Measurements from ENCODE around the gene NMNAT3.
"Not testable (repeated sequence)": the region's sequence is repeated elsewhere in the genome, so short reads cannot be mapped to it uniquely, and the experiment has no call there.

NMNAT3 gene

GRCh38 chr3:139587797-139588196 lies 90.0 kb downstream of the NMNAT3 start:
- ATAC-seq (no peak), DNase-seq (ENCODE audit: low spot score in 2 of 2) (no peak)
- Mint-ChIP-seq H3K36me3 (no peaks in the 10 kb centered on the region), H3K4me1 (no peaks in the 10 kb centered on the region), H3K4me3 (no peak overlapping the region), H3K27ac (no peak overlapping the region), H3K9me3 (peaks cover 10% of the 10 kb centered on the region)

DNA sequence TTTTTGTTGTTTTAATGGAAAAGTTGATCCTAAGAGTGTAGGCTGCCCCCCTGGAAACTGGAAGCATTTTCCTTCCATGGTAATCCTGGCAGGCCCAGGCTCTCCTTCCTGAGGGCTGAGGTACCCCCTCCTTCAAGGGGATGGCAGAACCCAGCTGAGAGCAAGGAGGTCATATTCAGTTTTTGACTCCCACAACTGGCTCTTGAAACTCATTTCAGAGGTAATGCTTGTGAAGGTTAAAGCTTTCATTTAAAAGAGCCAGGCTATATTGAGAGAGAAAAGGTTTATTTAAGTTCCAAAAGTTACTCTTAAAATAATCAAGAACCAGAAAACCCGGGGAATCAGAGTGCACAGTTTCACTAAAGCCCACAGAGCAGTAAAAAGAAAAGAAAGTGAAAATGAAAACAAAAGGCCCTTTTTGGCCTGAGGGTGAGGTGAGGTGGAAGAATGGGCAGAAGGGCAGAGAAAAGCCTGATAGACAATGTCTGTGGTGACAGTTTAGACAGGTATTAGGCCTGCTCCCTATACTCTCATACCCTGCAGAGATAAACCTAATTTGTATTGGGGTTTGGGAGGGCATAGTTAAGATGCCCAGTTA lies 91.3 kb downstream of the NMNAT3 start:
- Mint-ChIP-seq H3K27ac (no peak overlapping the region), H3K36me3 (no peaks in the 10 kb centered on the region), H3K4me3 (no peak overlapping the region), H3K4me1 (no peaks in the 10 kb centered on the region), H3K9me3 (peaks cover 10% of the 10 kb centered on the region)
- no peak for ATAC-seq
- no peak for DNase-seq (ENCODE audit: low spot score in 2 of 2)

- H3K4me1 Mint-ChIP-seq = no peaks in the 10 kb centered on the region
- no peak overlapping the region for H3K27ac Mint-ChIP-seq
- no peak overlapping the region for H3K4me3 Mint-ChIP-seq
- no peaks in the 10 kb centered on the region for H3K36me3 Mint-ChIP-seq
- ATAC-seq (no peak), DNase-seq (ENCODE audit: low spot score in 2 of 2) (no peak)
- peaks cover 10% of the 10 kb centered on the region for H3K9me3 Mint-ChIP-seq
Observed at GRCh38 chr3:139585820-139586219, 92.0 kb downstream of the NMNAT3 start.

- not testable (repeated sequence) for ATAC-seq, H3K4me3 Mint-ChIP-seq
Observed at GRCh38 chr3:139583651-139584050, 94.1 kb downstream of the NMNAT3 start.

GRCh38 chr3:139578783-139579182 lies 99.0 kb downstream of the NMNAT3 start:
- DNase-seq (ENCODE audit: low spot score in 2 of 2) = no peak
- Mint-ChIP-seq H3K4me3 (no peak overlapping the region), H3K36me3 (no peaks in the 10 kb centered on the region), H3K9me3 (no peaks in the 10 kb centered on the region), H3K4me1 (no peaks in the 10 kb centered on the region), H3K27ac (no peak overlapping the region)
- no peak for ATAC-seq

More at GRCh38 chr3:139583651-139584050, 94.1 kb downstream of the NMNAT3 start:
- not testable (repeated sequence) for H3K9me3 Mint-ChIP-seq; H3K4me1 Mint-ChIP-seq; H3K27ac Mint-ChIP-seq; DNase-seq (ENCODE audit: low spot score in 2 of 2); H3K36me3 Mint-ChIP-seq

GRCh38 chr3:139577909-139578308 lies 99.9 kb downstream of the NMNAT3 start:
- H3K4me3 Mint-ChIP-seq = no peak overlapping the region
- no peaks in the 10 kb centered on the region for H3K36me3 Mint-ChIP-seq
- no peak overlapping the region for H3K27ac Mint-ChIP-seq
- no peak for DNase-seq (ENCODE audit: low spot score in 2 of 2)
- H3K4me1 Mint-ChIP-seq = no peaks in the 10 kb centered on the region
- no peak for ATAC-seq
- no peaks in the 10 kb centered on the region for H3K9me3 Mint-ChIP-seq

- no peak overlapping the region for H3K4me3 Mint-ChIP-seq
- no peak overlapping the region for H3K27ac Mint-ChIP-seq
- no peaks in the 10 kb centered on the region for H3K36me3 Mint-ChIP-seq
Observed at GRCh38 chr3:139577346-139577745, 100.4 kb downstream of the NMNAT3 start.

GRCh38 chr3:139574026-139574947 lies 103.5 kb downstream of the NMNAT3 start:
- Mint-ChIP-seq H3K4me1 (no peaks in the 10 kb centered on the region), H3K27ac (no peak overlapping the region), H3K4me3 (no peak overlapping the region), H3K36me3 (no peaks in the 10 kb centered on the region), H3K9me3 (no peaks in the 10 kb centered on the region)
- no peak for DNase-seq (ENCODE audit: low spot score in 2 of 2)
- peak; percentile 34 for ATAC-seq

More at GRCh38 chr3:139577346-139577745, 100.4 kb downstream of the NMNAT3 start:
- H3K4me1 Mint-ChIP-seq = no peaks in the 10 kb centered on the region
- H3K9me3 Mint-ChIP-seq = no peaks in the 10 kb centered on the region
- no peak for ATAC-seq
- no peak for DNase-seq (ENCODE audit: low spot score in 2 of 2)

DNA sequence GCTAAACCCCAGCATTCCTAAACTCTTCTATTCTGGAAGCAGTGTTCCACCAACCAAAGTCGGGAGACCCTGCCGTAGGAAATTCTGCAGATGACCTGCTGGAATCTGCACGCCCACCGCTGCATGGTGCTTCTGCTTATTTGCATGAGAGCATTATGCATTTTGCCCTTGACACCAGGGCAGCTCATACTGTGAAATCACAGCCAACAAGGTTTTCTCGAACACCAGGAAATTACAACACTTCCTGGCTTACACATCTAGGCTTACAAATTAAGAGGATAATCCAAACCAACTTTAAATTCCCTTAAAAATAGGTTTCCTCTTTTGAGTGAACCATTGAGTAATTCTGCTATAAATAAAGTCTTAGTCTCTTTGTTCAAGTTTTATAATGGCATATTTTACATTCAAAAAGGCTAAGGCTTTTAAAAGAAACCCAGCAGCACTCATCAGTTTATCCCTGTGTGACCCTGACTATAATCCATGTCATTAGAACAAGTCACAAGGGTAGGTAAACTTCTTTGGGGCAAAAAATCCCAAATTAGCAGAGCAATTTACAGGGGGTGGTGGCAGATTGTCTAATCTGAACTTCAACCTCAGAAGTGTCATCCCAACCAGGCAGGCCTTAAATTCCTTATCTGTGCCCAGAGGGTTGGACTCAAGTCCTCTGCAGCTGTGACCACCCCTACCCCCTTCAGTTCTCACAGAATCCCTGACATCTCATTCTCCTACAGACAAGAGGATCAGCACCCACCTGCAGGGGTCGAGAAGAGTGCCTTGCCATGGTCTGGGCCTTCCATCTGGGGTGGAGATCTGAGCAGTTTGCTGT lies 104.7 kb downstream of the NMNAT3 start:
- DNase-seq (ENCODE audit: low spot score in 2 of 2) (no peak), ATAC-seq (no peak)
- Mint-ChIP-seq H3K36me3 (no peaks in the 10 kb centered on the region), H3K9me3 (no peaks in the 10 kb centered on the region), H3K27ac (no peak overlapping the region), H3K4me3 (no peak overlapping the region), H3K4me1 (no peaks in the 10 kb centered on the region)

- DNase-seq (ENCODE audit: low spot score in 2 of 2) = no peak
- H3K4me1 Mint-ChIP-seq = no peaks in the 10 kb centered on the region
- H3K4me3 Mint-ChIP-seq = no peak overlapping the region
- H3K36me3 Mint-ChIP-seq = no peaks in the 10 kb centered on the region
- H3K9me3 Mint-ChIP-seq = no peaks in the 10 kb centered on the region
- H3K27ac Mint-ChIP-seq = no peak overlapping the region
- no peak for ATAC-seq
Observed at GRCh38 chr3:139571711-139572110, 106.1 kb downstream of the NMNAT3 start.

GRCh38 chr3:139564294-139564861 lies 113.4 kb downstream of the NMNAT3 start:
- DNase-seq (ENCODE audit: low spot score in 2 of 2) = no peak
- ATAC-seq = no peak
- no peak overlapping the region for H3K4me3 Mint-ChIP-seq
- no peaks in the 10 kb centered on the region for H3K4me1 Mint-ChIP-seq
- no peaks in the 10 kb centered on the region for H3K9me3 Mint-ChIP-seq
- H3K36me3 Mint-ChIP-seq = no peaks in the 10 kb centered on the region
- no peak overlapping the region for H3K27ac Mint-ChIP-seq

GRCh38 chr3:139561959-139562676 lies 115.7 kb downstream of the NMNAT3 start:
- Mint-ChIP-seq H3K36me3 (no peaks in the 10 kb centered on the region), H3K9me3 (no peaks in the 10 kb centered on the region), H3K4me1 (no peaks in the 10 kb centered on the region), H3K4me3 (no peak overlapping the region), H3K27ac (no peak overlapping the region)
- DNase-seq (ENCODE audit: low spot score in 2 of 2) (no peak), ATAC-seq (peak; percentile 13)

GRCh38 chr3:139561255-139561817 lies 116.4 kb downstream of the NMNAT3 start:
- no peaks in the 10 kb centered on the region for H3K4me1 Mint-ChIP-seq
- DNase-seq (ENCODE audit: low spot score in 2 of 2) (no peak), ATAC-seq (no peak)
- H3K36me3 Mint-ChIP-seq = no peaks in the 10 kb centered on the region
- H3K9me3 Mint-ChIP-seq = no peaks in the 10 kb centered on the region
- H3K4me3 Mint-ChIP-seq = no peak overlapping the region
- no peak overlapping the region for H3K27ac Mint-ChIP-seq

DNA sequence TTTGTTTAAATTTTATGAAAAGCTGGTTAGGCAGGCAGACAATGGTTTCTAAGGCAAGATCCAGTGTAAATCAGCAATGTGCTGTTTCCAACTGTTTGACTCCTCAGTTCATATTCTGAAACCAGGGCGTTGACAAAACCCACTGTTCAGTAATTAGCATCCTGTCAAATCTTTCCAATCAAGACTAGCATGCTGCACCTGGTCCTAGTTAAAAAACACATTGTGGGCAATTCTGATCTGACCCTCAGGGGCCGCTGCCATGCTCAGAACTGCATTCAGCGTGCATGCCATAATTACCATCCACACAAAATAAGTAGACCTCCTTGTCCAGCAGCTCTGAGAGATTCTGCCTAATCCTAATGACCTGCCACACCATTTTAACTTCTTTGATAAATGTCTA lies 117.4 kb downstream of the NMNAT3 start:
- no peaks in the 10 kb centered on the region for H3K36me3 Mint-ChIP-seq
- H3K4me1 Mint-ChIP-seq = no peaks in the 10 kb centered on the region
- no peak overlapping the region for H3K4me3 Mint-ChIP-seq
- no peak overlapping the region for H3K27ac Mint-ChIP-seq
- DNase-seq (ENCODE audit: low spot score in 2 of 2) (no peak), ATAC-seq (no peak)
- no peaks in the 10 kb centered on the region for H3K9me3 Mint-ChIP-seq
